NCI-H187 treated with DMSO at 0.1 percent for 48 hours (cell line): Measurements from ENCODE around the gene IDH3G.

Experiments used
- DNase-seq: peaks from one replicate; lab custom pipeline; 2025; lab: John Stamatoyannopoulos, UW

Gene IDH3G

DNA sequence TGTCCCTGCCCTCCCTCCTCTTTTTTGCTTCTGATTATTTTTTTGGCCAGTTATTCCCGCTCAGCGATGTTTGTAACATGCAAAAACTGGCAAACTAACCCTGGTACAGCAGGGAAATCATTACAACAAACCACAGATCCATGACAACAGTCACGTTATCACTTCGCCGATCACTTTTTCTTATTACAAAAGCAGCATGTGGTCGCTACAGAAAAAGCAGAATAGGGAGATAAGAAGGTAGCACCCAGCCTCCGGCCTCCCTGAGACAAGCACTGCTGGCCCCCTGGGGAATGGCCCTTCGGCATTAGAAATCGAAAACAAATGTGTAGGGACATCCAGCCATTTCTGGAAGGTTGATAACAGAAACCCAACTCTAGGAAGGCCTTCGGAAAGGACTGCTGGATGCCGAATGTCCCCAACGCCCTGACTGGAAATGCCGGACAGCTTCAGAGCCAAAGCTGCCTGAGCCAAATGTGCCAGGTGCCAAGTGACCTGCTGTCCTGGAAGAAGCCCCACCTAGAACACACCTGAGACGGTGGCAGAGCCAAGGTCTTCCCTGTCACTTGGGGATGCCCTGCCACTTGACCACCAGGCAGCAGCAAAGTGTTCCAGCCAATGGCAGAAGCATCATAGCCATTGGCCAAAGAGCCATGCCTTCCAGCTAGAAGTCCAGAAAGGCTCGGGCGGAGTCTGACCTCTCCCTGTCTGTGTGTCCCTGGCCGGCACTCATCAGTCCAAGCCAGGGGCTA, 2.9 kb downstream of the IDH3G start:
- DNase-seq, result no peak

DNA sequence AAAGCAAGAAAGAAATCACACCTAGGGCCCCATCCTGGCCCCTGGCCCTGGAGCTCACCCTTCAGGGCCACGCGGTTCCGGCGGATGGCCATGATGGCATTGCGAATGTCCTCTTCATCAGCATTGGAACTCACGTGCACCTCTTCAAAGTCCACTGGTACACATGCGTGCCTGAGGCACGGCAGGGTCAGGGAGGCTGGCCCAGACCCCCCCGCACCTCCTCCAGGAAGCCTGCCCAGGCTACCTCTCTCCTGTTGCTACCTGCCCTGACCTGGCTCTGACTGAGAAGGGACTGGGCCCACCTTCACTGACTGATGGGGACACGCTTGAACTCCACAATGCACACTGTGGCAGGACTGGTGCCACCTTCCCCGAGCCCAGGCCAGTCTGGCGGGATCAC, 4.5 kb downstream of the IDH3G start:
- no peak for DNase-seq

DNA sequence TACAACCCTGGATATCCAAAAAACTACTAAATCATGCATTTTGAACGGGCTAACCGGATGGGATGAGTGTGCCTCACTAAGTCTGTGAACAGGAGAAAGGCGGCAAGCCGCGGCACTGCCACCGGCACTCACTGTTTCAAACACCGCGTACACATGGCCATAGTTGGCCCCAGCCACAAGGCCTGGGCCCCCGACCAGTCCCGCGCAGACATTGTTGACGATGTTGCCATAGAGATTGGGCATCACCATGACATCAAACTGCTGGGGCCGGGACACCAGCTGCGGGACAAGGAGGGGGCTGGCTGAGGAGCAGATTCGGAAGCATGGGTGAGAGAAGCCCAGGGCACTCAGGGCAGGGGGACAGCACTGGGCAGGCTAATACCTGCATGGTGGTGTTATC, 7.5 kb downstream of the IDH3G start:
- DNase-seq, result no peak

DNA sequence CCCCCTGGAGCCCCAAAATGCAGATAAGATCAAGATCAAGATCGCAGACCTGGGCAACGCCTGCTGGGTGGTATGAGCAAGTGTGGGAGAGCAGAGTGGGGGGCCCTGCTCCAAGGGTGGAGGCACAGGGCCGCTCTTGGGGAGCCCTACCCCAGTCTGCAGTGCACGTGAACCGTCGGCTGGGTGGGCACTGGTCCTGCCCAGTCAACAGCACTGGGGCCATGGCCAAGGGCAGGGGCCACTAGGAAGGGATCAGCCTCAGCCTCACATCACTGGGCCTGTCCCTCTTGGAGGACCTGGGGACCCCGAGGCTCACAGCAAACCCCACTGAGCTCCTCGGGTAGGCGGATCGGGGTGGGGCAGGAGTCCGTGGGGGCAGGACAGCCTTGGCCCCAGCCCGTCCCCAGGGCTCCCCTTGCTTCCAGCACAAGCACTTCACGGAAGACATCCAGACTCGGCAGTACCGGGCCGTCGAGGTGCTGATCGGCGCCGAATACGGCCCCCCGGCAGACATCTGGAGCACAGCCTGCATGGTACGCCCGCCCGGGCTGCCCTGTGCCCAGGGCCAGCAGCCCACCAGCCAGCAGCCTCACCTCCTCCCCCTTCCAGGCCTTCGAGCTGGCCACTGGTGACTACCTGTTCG, 9.7 kb downstream of the IDH3G start:
- no peak for DNase-seq

- no peak for DNase-seq
Observed at GRCh38 chrX:153783378-153784013, 10.7 kb downstream of the IDH3G start.

GRCh38 chrX:153782871-153783270, 11.3 kb downstream of the IDH3G start:
- no peak for DNase-seq

GRCh38 chrX:153782313-153782712, 11.9 kb downstream of the IDH3G start:
- no peak for DNase-seq

- DNase-seq, result no peak
Observed at GRCh38 chrX:153781428-153782047, 12.6 kb downstream of the IDH3G start.

GRCh38 chrX:153780678-153781427, 13.3 kb downstream of the IDH3G start, which contains the start of gene SRPK3:
SRPK3 (plus strand) TSS chrX:153781041; CDS start chrX:153781087, 46 bp downstream.
- no peak for DNase-seq

- no peak for DNase-seq
Observed at GRCh38 chrX:153779891-153780677, 14.1 kb downstream of the IDH3G start.

DNA sequence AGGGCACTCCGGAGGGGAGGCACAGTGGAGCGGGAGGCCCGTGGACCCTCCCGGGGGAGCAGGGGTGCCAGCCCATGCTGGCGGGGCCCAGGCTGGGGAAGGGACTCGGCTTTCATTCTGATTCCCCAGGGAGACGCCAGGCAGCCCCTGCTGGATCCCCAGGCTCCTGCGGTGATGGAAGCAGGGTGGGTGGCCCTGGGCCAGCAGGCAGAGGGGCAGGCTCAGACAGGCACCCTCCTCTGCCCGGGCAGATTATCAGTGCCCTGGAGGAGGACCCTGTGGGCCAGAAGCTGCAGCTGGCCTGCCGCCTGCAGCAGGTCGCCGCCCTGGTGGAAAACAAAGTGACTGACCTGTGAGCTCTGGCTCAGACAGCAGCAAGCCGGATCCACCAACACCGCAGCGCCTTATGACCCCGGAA, 15.5 kb downstream of the IDH3G start:
- no peak for DNase-seq

GRCh38 chrX:153778181-153778580, 16.0 kb downstream of the IDH3G start:
- DNase-seq, result no peak

DNA sequence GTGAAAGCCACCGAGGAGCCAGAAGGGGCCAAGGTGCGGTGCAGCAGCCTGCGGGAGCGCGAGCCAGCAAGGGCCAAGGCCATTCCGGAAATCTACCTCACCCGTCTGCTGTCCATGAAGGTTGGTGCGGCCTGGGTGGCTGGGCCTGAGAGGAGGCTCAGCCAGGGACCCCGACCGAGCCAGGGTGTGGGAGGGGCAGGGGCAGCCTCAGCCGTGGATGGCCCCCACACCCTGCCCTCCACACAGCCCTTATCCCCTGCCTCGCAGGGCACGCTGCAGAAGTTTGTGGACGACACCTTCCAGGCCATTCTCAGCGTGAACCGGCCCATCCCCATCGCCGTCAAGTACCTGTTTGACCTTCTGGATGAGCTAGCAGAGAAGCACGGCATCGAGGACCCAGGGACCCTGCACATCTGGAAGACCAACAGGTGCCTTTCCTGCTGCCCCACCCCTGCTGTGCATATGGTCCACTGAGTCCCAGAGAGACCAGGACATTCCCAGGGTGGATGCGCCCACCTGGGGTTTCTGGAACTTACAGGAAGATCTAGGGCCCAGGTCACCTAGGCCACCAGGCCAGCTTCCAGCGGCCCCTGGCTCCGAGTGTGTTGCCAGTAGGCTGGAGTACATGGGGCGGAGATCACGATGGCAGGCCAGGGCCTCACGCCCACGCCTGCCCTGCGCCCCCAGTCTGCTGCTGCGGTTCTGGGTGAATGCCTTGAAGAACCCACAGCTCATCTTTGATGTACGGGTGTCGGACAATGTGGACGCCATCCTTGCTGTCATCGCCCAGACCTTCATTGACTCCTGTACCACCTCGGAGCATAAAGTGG, 16.7 kb downstream of the IDH3G start:
- DNase-seq, result no peak

DNA sequence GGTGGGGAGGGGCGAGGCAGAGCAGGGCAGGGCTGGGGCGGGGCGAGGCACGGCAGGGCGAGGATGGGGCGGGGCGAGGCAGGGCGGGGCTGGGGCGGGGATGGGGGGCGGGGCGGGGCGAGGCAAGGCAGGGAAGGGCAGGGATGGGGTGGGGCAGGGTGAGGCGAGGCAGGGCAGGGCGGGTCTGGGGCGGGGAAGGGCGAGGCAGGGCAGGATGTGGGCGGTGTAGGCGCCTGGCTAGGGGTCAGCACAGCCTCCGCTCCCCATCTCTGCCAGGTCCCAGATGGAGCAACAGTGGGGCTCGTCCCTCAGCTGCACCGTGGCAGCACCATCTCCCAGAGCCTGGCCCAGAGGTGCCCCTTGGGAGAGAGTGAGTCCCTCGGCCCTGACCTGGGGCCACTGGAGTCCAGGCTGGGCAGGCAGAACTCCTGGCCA, 17.5 kb downstream of the IDH3G start:
- no peak for DNase-seq

DNA sequence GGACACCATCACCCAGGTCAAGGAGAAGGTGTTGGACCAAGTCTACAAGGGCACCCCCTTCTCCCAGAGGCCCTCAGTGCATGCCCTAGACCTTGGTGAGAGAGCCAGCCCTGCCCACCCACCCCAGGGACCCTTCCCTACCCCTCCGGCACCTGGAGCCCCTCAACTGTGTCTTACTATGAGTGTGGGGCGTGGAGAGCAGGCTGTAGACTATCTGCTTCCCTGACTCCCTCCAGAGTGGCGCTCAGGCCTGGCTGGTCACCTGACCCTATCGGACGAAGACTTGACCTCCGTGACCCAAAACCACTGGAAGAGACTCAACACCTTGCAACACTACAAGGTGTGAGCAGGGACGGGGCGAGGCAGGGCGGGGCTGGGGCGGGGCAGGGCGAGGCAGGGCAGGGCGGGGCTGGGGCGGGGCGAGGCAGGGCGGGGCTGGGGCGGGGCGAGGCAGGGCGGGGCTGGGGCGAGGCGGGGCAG, 18.0 kb downstream of the IDH3G start:
- DNase-seq, result no peak

DNA sequence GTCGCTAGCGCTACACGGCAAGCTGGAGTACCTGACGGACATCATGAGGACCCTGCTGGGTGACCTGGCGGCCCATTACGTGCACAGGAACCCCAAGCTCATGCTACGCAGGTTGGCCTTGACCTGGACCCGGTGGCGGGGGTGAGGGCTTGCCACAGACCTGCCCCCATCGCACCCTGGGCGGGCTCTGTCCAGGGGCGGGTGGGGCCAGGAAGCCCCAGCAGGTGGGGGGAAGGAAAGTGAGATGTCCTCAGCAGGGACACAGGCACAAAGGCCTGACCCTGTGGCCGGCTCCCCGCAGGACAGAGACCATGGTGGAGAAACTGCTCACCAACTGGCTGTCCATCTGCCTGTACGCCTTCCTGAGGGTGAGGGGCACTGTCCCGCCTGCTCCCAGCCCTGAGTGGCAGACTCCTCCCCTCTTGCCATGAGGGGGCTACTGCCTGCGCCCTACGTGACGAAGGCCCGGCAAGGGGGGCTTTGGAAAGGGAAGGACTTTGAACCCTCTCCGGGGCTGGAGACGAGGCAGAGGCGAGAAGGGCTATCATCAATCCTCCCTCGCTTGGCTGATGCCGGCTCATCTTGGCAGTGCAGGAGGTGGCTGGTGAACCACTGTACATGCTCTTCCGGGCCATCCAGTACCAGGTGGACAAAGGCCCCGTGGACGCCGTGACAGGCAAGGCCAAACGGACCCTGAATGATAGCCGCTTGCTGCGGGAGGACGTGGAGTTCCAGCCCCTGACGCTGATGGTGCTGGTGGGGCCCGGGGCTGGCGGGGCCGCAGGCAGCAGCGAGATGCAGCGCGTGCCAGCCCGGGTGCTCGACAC, 18.7 kb downstream of the IDH3G start:
- DNase-seq, result no peak

DNA sequence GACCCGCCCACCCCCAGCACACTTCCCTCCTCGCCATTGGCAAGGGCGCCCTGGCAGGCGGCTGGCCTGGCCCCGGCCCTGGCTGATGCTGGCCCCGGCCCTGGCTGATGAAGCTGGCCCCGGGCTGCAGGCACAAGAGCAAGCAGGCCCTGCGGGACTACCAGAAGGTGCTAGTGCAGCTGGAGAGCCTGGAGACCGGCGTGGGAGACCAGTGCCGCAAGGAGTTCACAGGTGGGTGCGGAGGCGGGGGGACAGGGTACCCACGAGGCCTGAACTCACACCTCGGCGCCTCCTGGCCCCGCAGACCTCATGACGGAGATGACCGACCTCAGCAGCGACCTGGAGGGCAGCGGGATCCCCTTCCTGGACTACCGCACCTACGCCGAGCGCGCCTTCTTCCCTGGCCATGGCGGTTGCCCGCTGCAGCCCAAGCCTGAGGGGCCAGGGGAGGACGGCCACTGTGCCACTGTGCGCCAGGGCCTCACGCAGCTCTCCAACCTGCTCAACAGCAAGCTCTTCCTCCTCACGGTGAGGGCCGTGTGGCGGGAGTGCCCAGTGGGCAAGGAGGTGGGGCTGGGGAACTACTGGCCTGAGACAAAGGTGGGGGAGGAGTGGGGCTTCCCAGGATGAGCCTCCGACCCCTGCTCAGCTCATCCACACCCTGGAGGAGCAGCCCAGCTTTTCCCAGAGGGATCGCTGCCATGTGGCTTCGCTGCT, 19.4 kb downstream of the IDH3G start:
- no peak for DNase-seq

- DNase-seq, result no peak
Observed at GRCh38 chrX:153773741-153774575, 20.2 kb downstream of the IDH3G start.
